Measurements from ENCODE around the gene MAP6. TPM values are rescaled to one million over a fixed set of nuclear protein-coding genes. Genes with fewer than 3 reads are reported as not detected.

The MAP6 gene
- total RNA-seq, 2 experiments from 2014 or later, result not detected

GRCh38 chr11:75664389-75664788 lies 4.4 kb downstream of the MAP6 start:
- no peak for DNase-seq
- H3K9me3 Mint-ChIP-seq, result no peaks in the 10 kb centered on the region
- intact Hi-C loops (cut with micrococcal nuclease), result no loop called here
- H3K4me1 Mint-ChIP-seq (ENCODE audit: low read depth), result peaks cover 5% of the 10 kb centered on the region
- H3K36me3 Mint-ChIP-seq (ENCODE audit: low read depth), result no peaks in the 10 kb centered on the region
- no peak overlapping the region for H3K4me3 Mint-ChIP-seq
- H3K27ac Mint-ChIP-seq, result no peak overlapping the region
- CTCF ChIA-PET, result interaction anchor here (1.0 to 1.4 kb wide), 4 partner anchors 10 to 488 kb away, joined by 3 to 5 read pairs (median 3); no protein-coding TSS in a partner anchor
- peaks cover 48% of the 10 kb centered on the region for H3K27me3 Mint-ChIP-seq (ENCODE audit: low read depth)

DNA sequence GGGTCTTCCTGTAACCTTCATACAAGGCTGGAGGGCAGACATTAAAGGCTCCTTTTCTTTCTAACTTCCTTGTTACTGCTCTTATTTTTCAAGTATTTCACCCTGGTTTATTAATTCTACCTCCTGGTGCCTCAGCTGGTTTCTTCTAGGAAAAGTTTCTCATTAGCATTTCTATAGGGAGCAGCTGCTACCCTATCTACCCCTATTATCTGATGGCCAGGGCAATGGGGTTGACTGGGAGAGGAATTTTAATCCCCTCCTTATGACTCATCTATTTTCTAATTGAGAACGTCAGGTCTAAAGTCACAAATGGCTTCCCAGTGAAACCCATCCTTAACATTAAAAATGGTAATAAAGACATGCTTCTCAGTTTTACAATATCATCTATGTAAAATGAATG lies 5.0 kb downstream of the MAP6 start:
- H3K27me3 Mint-ChIP-seq (ENCODE audit: low read depth), result peaks cover 44% of the 10 kb centered on the region
- H3K4me3 Mint-ChIP-seq, result no peak overlapping the region
- peaks cover 5% of the 10 kb centered on the region for H3K4me1 Mint-ChIP-seq (ENCODE audit: low read depth)
- intact Hi-C loops (cut with micrococcal nuclease), result no loop called here
- H3K27ac Mint-ChIP-seq, result no peak overlapping the region
- CTCF ChIA-PET, result interaction anchor here (1.2 to 1.5 kb wide), 2 partner anchors 10 to 41 kb away, joined by 3 read pairs; no protein-coding TSS in a partner anchor
- no peaks in the 10 kb centered on the region for H3K9me3 Mint-ChIP-seq
- H3K36me3 Mint-ChIP-seq (ENCODE audit: low read depth), result no peaks in the 10 kb centered on the region
- DNase-seq, result no peak

DNA sequence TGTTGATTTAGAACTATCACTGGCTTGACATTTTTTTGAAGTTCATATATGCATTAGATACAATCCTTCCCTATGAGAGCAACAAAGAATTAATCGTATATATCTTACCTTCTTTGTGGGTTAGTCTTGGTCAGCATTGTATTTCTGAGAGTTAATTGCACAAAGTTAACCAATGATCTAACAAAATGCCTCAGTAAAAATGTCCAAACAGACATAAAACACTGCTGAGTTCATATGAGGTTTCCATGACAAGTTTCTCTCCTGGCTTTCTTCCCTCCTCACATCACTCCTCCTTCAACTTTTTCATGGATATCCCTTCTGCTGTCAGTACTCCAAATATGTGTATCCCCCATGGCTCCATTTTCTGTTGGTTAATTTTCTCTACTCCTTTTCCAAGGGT lies 9.0 kb downstream of the MAP6 start:
- intact Hi-C loops (cut with micrococcal nuclease), result no loop called here
- Mint-ChIP-seq H3K4me1 (ENCODE audit: low read depth) (peaks cover 2% of the 10 kb centered on the region), H3K4me3 (no peak overlapping the region), H3K36me3 (ENCODE audit: low read depth) (no peaks in the 10 kb centered on the region), H3K9me3 (no peaks in the 10 kb centered on the region), H3K27me3 (ENCODE audit: low read depth) (peaks cover 27% of the 10 kb centered on the region), H3K27ac (no peak overlapping the region)
- no peak for DNase-seq
- CTCF ChIA-PET, result no interaction called here

- no peak for DNase-seq
- Mint-ChIP-seq H3K27ac (no peak overlapping the region), H3K36me3 (ENCODE audit: low read depth) (no peaks in the 10 kb centered on the region), H3K9me3 (no peaks in the 10 kb centered on the region), H3K4me3 (no peak overlapping the region), H3K4me1 (ENCODE audit: low read depth) (peaks cover 11% of the 10 kb centered on the region), H3K27me3 (ENCODE audit: low read depth) (peaks cover 15% of the 10 kb centered on the region)
- CTCF ChIA-PET, result interaction anchor here (0.6 kb wide), 1 partner anchor 60 kb away, joined by 3 read pairs; no protein-coding TSS in a partner anchor
- intact Hi-C loops (cut with micrococcal nuclease), result no loop called here
Observed at GRCh38 chr11:75656044-75656727, 12.7 kb downstream of the MAP6 start.

DNA sequence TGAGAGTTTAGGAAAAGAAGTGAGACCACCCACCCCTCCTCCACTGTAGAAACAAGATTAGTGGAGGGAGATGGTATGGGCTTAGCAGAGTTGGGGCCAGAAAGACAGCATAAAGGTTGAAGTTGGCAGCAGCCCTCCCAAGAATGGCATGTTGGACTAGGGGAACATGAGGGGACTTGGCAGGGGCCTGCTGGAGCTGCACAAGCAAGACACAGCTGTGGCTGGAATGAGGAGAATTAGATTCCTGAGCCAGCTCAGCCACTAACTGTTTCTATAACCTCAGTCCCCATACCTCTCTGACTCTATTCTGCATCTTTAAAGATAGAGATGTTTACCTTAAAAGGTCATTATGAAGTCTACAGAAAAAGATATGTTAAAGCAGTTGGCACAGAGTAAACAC lies 13.2 kb downstream of the MAP6 start:
- no peak overlapping the region for H3K27ac Mint-ChIP-seq
- intact Hi-C loops (cut with micrococcal nuclease), result no loop called here
- CTCF ChIA-PET, result no interaction called here
- no peaks in the 10 kb centered on the region for H3K9me3 Mint-ChIP-seq
- peaks cover 11% of the 10 kb centered on the region for H3K4me1 Mint-ChIP-seq (ENCODE audit: low read depth)
- no peak for DNase-seq
- no peaks in the 10 kb centered on the region for H3K36me3 Mint-ChIP-seq (ENCODE audit: low read depth)
- no peak overlapping the region for H3K4me3 Mint-ChIP-seq
- peaks cover 15% of the 10 kb centered on the region for H3K27me3 Mint-ChIP-seq (ENCODE audit: low read depth)

- Mint-ChIP-seq H3K27me3 (ENCODE audit: low read depth) (peaks cover 9% of the 10 kb centered on the region), H3K9me3 (no peaks in the 10 kb centered on the region), H3K4me1 (ENCODE audit: low read depth) (peaks cover 11% of the 10 kb centered on the region), H3K4me3 (no peak overlapping the region), H3K36me3 (ENCODE audit: low read depth) (no peaks in the 10 kb centered on the region), H3K27ac (no peak overlapping the region)
- intact Hi-C loops (cut with micrococcal nuclease), result no loop called here
- DNase-seq, result peak; percentile 33
- CTCF ChIA-PET, result interaction anchor here (1.5 kb wide), 1 partner anchor 52 kb away, joined by 4 read pairs; no protein-coding TSS in a partner anchor
Observed at GRCh38 chr11:75654314-75654713, 14.5 kb downstream of the MAP6 start.

- DNase-seq, result no peak
- CTCF ChIA-PET, result interaction anchor here (1.5 kb wide), 1 partner anchor 53 kb away, joined by 4 read pairs; no protein-coding TSS in a partner anchor
- no peak overlapping the region for H3K27ac Mint-ChIP-seq
- intact Hi-C loops (cut with micrococcal nuclease), result no loop called here
- H3K9me3 Mint-ChIP-seq, result no peaks in the 10 kb centered on the region
- H3K4me3 Mint-ChIP-seq, result no peak overlapping the region
- peaks cover 11% of the 10 kb centered on the region for H3K4me1 Mint-ChIP-seq (ENCODE audit: low read depth)
- peaks cover 5% of the 10 kb centered on the region for H3K27me3 Mint-ChIP-seq (ENCODE audit: low read depth)
- H3K36me3 Mint-ChIP-seq (ENCODE audit: low read depth), result no peaks in the 10 kb centered on the region
Observed at GRCh38 chr11:75653532-75653931, 15.3 kb downstream of the MAP6 start.

DNA sequence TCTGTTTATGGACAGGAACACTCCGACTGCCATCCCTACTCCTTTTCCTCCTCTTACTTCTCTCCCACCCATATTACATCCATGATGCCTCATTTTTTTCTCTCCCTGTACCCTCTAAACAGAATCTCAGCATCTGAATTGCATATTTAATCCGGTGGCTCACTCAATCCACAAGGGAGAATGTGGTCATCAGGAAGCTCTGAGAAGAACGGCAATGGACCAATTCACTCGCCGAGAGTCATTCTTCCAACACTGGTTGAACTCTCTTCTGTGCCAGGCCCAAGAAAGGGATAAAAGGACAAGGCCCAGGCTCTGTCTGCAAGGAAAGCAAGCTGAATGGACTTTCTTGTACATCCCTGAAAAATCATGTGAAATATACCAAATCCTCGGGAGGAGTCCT lies 15.9 kb downstream of the MAP6 start:
- Mint-ChIP-seq H3K4me3 (no peak overlapping the region), H3K36me3 (ENCODE audit: low read depth) (no peaks in the 10 kb centered on the region), H3K27me3 (ENCODE audit: low read depth) (peaks cover 2% of the 10 kb centered on the region), H3K9me3 (no peaks in the 10 kb centered on the region), H3K27ac (no peak overlapping the region), H3K4me1 (ENCODE audit: low read depth) (peaks cover 11% of the 10 kb centered on the region)
- DNase-seq, result no peak
- intact Hi-C loops (cut with micrococcal nuclease), result no loop called here
- CTCF ChIA-PET, result no interaction called here

DNA sequence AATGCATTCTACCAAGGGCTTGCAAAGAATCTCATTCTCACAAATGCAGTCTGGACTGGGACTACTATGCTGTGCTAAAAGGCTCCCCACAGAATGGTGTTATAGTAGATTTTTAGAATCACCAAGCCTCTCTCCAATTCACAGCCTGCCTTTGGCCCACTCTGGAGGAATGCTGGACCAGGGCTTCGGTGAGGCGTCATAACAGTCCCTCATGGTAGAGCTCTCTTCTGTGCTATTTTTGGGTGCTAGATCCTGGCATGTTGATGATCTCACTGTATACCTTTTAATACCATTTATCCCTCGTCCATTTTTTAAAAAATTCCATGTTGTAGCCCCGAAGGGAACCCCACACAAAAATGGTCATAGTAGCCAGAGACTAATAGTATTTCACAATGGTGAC lies 17.6 kb downstream of the MAP6 start:
- Mint-ChIP-seq H3K27ac (no peak overlapping the region), H3K4me3 (no peak overlapping the region), H3K4me1 (ENCODE audit: low read depth) (peaks cover 11% of the 10 kb centered on the region), H3K27me3 (ENCODE audit: low read depth) (peaks cover 2% of the 10 kb centered on the region), H3K9me3 (no peaks in the 10 kb centered on the region), H3K36me3 (ENCODE audit: low read depth) (no peaks in the 10 kb centered on the region)
- DNase-seq, result no peak
- intact Hi-C loops (cut with micrococcal nuclease), result no loop called here
- CTCF ChIA-PET, result interaction anchor here (1.5 kb wide), 1 partner anchor 10 kb away, joined by 4 read pairs; no protein-coding TSS in a partner anchor

- intact Hi-C loops (cut with micrococcal nuclease), result no loop called here
- CTCF ChIA-PET, result interaction anchor here (1.5 to 1.6 kb wide), 2 partner anchors 9 to 14 kb away, joined by 4 to 5 read pairs; no protein-coding TSS in a partner anchor
- Mint-ChIP-seq H3K4me3 (no peak overlapping the region), H3K9me3 (no peaks in the 10 kb centered on the region), H3K4me1 (ENCODE audit: low read depth) (peaks cover 11% of the 10 kb centered on the region), H3K27me3 (ENCODE audit: low read depth) (peaks cover 2% of the 10 kb centered on the region), H3K27ac (no peak overlapping the region), H3K36me3 (ENCODE audit: low read depth) (no peaks in the 10 kb centered on the region)
- no peak for DNase-seq
Observed at GRCh38 chr11:75650167-75650723, 18.6 kb downstream of the MAP6 start.

GRCh38 chr11:75644946-75645345 lies 23.9 kb downstream of the MAP6 start:
- CTCF ChIA-PET, result no interaction called here
- Mint-ChIP-seq H3K36me3 (ENCODE audit: low read depth) (no peaks in the 10 kb centered on the region), H3K9me3 (no peaks in the 10 kb centered on the region), H3K27ac (no peak overlapping the region), H3K27me3 (ENCODE audit: low read depth) (peaks cover 2% of the 10 kb centered on the region), H3K4me3 (no peak overlapping the region), H3K4me1 (ENCODE audit: low read depth) (no peaks in the 10 kb centered on the region)
- DNase-seq, result no peak
- intact Hi-C loops (cut with micrococcal nuclease), result no loop called here

DNA sequence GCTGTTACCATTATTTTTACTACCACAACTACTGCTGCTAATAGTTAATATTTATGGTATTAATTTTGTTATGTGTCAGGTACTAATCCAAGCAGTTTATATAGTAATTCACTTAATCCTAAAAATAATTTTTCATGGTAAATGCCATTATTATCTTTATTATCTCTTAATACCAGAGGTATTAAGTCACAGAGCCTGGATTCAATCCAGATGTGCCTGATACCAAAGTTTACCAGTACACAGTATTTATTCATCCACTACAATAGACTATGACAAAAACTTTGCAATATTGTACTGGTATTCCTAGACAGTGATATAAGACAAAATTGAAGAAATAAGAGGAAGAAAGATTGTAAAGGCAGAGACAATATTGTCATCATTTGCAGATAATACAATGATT lies 24.5 kb downstream of the MAP6 start:
- no peaks in the 10 kb centered on the region for H3K36me3 Mint-ChIP-seq (ENCODE audit: low read depth)
- peaks cover 2% of the 10 kb centered on the region for H3K27me3 Mint-ChIP-seq (ENCODE audit: low read depth)
- H3K4me1 Mint-ChIP-seq (ENCODE audit: low read depth), result no peaks in the 10 kb centered on the region
- H3K4me3 Mint-ChIP-seq, result no peak overlapping the region
- no peak for DNase-seq
- H3K9me3 Mint-ChIP-seq, result no peaks in the 10 kb centered on the region
- H3K27ac Mint-ChIP-seq, result no peak overlapping the region
- CTCF ChIA-PET, result no interaction called here
- intact Hi-C loops (cut with micrococcal nuclease), result no loop called here

Measured in activated naive CD4-positive, alpha-beta T cell treated with anti-CD3 and anti-CD28 coated beads for 36 hours (primary cell).